Non-pigmented ciliary epithelial cell (primary cell): Measurements from ENCODE around the gene SAP130.

Experiments used
- DNase-seq: peaks from one replicate; pipeline ENCODE4 v3.0.0-alpha.2; 2010; ENCODE audit warnings: low read depth

SAP130 gene

DNA sequence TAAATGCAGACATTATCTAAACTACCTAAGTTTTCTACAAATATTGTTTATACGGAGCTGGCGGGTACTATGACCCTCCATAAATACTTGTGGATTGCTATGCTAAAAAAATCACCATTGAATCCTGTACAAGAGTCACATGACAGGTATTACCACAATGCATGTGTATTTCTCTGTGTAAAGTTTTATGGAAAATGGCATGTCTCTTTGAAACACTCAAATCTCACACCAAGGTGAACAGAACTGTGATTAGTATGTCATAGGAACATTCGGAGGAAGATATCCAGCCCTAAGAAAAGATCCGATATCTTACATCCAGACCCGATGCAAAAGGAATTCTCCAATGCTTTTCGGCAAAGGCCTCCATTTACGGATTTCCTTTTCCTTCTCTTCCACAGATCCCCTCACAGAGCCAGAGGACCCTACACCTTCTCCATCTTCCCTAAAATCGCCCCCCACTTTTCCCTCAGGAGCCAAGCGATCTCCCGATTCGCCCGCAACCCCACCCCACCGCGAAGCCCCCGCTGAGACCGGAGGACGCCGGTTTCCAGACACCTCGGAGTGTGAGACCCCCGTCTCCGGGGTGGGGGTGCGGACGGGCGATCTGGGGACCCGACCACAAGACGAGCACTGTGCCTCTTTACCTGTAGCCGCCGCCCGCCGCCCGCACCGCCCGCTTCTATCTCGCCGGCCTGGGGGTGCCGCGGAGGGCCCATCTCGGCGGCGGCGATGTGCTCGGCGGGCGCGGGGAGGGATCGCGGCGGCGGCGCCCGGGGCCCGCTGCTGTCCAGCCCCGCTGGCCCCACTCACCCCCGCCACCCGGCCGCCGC, 1.2 kb downstream of the SAP130 start:
- DNase-seq, result no peak

- no peak for DNase-seq
Observed at GRCh38 chr2:128024816-128025215, 3.0 kb downstream of the SAP130 start.

- no peak for DNase-seq
Observed at GRCh38 chr2:128017561-128017960, 10.3 kb downstream of the SAP130 start.

DNA sequence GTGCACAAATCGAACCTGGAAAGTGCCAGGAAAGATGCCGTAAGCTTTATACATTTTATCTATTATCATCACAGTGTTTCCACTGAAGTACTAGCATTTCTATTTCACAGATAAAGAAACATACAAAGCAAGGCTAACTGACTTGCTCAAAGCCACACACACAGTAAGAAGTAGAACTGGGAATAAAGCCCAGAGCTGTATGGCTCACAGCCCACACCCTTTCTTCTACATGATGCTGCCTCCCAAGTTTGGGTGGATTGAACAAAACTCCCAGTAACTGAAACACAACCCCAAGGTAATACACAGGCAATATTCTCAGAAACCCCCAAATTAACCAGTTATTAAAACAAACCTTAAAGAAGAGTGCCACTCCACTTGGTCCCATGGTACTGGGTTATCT, 11.2 kb downstream of the SAP130 start:
- DNase-seq, result no peak

DNA sequence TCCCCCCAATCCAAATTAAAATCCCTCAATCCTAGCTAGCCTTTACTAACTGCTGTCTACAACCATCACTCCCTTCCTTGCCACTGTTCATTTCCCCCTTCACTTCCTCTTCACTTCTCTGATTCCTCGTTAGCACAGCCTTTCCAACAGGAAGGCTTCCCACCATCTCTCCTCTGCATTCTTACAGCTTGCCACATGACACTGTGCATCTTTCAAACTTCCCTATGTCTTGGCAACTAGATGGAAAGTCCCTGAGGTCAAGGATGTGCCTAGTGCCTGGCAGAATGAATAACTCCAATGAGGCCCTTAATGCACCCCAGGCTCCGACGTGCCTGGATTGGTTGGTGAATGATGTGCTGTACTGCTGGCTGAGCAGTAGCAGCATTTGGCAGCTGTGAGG, 15.2 kb downstream of the SAP130 start:
- DNase-seq, result no peak

DNA sequence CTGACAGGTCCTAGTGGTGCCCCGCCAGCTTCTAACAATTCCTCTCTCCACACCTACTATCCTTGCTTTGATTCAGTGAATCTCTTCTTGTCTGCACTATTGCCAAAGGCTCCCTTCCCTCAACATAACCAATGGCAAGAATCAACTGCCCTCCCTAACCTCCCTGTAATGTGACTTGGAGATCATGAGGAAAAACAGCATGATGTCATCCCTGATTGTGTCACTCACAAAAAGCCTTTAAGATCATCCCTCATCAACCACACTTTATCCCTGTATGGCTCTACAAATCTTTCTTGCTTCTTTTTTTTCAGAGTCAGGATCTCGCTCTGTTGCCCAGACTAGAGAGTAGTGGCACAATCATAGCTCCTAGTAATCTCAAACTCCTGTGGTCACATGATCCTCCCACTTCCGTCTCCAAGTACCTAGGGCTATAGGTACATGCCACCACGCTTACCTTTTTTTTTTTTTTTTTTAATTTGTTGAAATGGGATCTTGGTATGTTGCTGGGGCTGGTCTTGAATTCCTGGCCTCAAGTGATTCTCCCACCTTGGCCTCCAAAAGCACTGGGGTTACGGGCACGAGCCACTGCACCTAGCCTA, 19.7 kb downstream of the SAP130 start:
- no peak for DNase-seq

DNA sequence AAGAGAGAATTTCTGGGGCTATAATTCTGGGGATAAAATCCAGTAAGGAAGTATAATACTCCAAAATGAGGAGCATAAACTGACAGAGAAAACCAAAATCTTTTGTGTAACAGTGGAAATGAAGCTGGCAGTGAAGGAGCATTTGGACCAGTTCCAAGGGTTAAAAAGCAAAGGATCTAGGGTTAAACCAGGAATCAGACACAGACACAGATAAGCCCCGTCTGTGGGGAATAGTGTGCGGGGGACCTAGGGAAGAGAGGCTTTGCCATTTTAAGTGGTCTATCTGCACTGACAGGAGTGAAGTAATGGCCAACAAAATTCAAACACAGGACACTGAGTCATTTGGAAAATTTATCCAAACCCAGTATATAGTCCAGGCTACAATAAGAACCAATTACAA, 23.4 kb downstream of the SAP130 start:
- DNase-seq, result no peak

- DNase-seq, result no peak
Observed at GRCh38 chr2:128003463-128003862, 24.4 kb downstream of the SAP130 start.

DNA sequence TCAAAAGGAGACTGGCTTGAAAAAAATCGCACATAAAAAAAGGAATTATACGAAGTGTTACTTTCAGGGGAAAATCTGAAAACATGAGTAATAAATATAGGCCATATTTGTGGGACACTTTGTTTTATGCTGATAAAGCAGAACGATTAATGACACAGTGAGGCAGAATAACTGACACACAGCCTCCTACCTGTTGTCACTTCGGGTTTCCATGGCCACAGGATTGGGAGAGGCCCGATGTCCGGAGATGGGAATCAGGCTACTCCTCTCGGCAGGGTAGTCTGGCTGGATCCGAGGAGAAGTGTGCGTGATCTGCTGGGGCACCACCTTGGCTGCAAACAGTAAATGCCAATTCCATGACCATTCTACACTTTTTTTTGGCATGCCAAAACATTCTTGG, 31.7 kb downstream of the SAP130 start:
- DNase-seq, result no peak

GRCh38 chr2:127995725-127996124, 32.1 kb downstream of the SAP130 start:
- no peak for DNase-seq

DNA sequence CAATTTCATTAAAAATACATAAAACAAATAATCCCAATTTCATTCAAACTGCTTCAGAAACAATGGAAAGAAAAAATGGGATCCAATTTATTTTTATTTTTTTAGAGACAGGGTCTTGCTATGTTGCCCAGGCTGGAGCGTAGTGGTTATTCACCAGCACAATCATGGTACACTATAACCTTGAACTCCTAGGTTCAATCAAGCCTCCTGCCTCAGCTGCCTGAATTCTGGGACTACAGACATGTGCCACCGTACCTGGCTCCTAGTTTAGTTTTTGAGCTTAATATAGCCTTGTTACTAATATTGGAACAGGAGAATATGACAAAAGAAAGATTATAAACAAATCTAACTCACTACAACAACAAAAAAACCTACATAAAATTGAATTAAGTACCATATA, 34.2 kb downstream of the SAP130 start:
- no peak for DNase-seq

DNA sequence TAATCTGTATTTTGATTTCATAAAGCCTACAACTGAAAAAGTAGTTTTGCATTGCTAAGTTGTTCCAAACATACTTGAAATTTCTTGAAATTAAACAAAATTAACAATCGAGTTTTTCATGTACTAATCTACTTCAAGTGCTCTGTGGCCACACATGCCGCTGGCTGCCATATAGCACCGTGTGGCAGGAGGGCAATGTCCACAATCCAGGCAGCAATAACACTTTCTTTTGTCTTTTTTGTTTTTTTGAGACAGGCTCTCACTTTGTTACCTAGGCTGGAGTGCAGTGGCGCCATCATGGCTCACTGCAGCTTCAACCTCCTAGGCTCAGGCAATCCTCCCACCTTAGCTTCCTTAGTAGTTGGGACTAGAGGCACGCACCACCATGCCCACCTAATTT, 36.1 kb downstream of the SAP130 start:
- DNase-seq, result no peak

DNA sequence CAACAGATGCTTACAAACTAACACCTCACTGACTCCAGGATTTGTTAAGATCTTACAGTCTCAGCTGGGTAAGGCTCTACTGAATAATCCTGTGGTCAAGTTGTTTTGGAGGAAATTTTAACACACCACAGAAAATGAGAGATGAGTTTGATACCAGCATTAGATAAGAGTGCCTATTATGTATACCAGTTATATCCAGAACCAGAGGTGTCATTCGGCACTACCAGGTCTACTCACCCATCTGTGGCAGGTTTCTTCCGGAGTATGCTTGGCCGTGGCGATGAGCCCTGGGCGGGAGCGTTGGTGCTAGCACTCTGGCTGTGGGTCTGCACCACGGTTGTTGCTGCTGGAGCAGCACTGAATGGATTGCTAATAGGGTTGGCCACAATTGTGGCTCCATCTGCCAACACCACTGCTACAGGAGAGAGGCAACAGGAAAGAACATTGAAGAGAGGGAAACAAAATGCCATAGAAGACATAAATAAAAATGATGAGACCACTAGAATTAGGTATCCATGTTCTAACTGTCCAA, 41.2 kb downstream of the SAP130 start:
- no peak for DNase-seq

DNA sequence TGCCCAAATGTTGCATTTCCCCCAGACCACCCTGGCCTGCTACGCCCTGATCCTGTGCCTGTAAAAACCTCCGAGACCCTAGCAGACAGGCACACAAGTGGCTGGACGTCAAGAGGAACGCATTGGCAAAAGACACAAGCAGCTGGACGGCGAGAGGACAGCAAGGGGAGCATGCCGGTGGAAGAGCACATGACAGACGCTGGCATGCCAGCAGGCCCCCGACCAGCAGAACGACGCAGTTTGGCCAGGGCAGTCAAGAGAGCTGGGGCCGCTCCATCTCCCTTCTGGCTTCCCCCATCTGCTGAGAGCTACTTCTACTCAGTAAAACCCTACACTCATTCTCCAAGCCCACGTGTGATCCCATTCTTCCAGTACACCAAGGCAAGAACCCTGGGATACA, 42.1 kb downstream of the SAP130 start:
- no peak for DNase-seq

GRCh38 chr2:127985026-127985734, 42.7 kb downstream of the SAP130 start:
- no peak for DNase-seq

DNA sequence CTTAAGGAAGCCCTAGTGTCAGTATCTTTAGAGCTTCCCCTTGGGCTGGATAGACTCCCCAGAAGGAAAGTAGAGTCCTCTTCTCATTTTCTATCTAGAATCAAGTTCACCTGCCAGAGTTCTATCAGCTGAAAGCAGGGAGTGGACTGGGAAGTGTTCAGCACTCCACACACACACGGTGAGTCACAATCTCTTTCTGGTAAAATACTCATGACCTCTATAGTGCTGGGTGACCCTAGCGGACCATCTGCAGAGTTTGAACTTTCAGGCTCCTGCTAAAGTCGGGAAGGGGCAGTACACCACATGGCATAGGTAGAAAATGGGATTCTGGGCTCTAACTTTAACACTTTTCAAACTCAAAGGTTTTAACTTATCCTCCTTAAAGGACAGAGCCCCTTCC, 43.3 kb downstream of the SAP130 start:
- no peak for DNase-seq

GRCh38 chr2:127969446-127969845, 58.4 kb downstream of the SAP130 start:
- no peak for DNase-seq

DNA sequence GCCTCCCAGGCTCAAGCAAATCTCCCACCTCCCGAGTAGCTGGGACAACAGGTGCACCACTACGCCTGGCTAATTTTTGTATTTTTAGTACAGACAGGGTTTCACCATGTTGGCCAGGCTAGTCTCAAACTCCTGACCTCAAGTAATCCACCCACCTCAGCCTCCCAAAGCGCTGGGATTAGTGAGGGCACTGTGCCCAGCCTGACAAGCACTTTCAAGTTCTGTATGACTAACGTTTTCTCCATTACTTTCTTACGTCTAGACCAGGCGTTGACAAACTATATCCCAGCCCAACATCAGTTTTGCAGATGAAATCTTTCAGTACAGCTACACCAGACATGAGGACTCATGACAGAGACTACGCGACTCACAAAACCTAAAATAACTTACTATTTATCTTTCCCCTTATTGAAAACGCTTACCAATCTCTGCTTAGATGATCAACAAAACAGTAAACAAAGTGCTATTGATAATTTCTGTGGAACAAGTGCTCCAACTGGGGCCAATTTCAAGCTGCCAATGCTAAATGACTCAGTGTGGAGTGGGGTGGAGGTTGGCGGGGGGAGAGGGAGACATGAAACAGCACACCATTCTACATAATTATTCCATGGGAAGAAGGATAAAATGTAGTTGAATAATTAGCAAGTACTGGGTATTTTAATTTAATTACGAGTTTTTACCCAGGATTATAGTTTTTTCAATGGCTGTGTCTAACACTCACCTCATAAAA, 59.1 kb downstream of the SAP130 start:
- DNase-seq, result no peak

- DNase-seq, result no peak
Observed at GRCh38 chr2:127961729-127962128, 66.1 kb downstream of the SAP130 start.

- DNase-seq, result no peak
Observed at GRCh38 chr2:127957240-127957639, 70.6 kb downstream of the SAP130 start.

GRCh38 chr2:127954857-127955256, 73.0 kb downstream of the SAP130 start:
- DNase-seq, result no peak

- DNase-seq, result no peak
Observed at GRCh38 chr2:127953849-127954248, 74.0 kb downstream of the SAP130 start.
